GM10266 (cell line): ENCODE data around the gene GRID2.

Experiments used
- DNase-seq: peaks from one replicate; pipeline ENCODE4 v3.0.0; 2012; ENCODE audit errors: extremely low spot score
- TF ChIP-seq, protein P1 (sequence below): IDR thresholded peaks from 2 replicates; pipeline ENCODE4 v1.5.1; 2012; ENCODE audit warnings: mild to moderate bottlenecking, low read depth; ENCODE audit not compliant: control insufficient read depth, insufficient read depth; ENCODE audit errors: missing control alignments

GRID2 gene

DNA sequence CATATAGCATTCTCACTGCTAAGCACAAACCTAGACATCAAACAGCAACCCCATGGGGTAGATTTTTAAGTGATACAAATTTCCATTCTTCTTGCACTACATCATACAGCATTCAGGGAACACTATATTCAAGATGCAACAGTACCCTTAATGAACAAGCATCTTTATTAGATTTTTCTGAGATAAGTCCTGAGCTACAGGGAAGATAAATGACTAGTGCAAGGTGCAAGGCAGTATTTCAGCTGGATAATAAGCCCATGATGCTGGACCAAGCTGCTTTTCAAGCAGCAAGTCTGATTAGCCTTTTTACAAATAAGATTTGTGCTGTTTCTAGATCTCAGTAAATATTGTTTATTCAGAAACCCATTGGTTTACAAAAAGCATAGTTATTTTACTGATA, 1332.2 kb downstream of the GRID2 start:
- DNase-seq, result no peak
- TF ChIP-seq, protein P1, sequence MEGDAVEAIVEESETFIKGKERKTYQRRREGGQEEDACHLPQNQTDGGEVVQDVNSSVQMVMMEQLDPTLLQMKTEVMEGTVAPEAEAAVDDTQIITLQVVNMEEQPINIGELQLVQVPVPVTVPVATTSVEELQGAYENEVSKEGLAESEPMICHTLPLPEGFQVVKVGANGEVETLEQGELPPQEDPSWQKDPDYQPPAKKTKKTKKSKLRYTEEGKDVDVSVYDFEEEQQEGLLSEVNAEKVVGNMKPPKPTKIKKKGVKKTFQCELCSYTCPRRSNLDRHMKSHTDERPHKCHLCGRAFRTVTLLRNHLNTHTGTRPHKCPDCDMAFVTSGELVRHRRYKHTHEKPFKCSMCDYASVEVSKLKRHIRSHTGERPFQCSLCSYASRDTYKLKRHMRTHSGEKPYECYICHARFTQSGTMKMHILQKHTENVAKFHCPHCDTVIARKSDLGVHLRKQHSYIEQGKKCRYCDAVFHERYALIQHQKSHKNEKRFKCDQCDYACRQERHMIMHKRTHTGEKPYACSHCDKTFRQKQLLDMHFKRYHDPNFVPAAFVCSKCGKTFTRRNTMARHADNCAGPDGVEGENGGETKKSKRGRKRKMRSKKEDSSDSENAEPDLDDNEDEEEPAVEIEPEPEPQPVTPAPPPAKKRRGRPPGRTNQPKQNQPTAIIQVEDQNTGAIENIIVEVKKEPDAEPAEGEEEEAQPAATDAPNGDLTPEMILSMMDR, result no peak

DNA sequence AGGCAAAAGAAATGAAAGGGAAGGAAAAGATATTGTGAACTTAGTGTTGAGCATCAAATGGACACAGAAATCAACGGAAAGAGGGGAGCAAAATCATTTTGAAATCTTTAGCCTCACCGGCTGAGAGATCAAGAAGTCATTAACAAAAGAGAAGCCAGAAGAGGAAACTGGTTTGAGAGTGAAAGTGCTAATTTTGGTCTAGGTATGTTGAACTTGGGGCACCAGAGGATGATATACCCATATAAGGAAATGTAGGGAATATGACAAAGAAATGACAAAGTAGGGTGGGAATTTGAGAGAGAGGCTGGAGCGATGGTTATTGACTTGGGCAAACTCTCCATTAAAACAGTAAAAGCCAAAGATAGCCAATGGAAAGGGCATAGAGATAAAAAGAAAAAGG, 1341.4 kb downstream of the GRID2 start:
- TF ChIP-seq, protein P1, result no peak
- DNase-seq, result no peak

DNA sequence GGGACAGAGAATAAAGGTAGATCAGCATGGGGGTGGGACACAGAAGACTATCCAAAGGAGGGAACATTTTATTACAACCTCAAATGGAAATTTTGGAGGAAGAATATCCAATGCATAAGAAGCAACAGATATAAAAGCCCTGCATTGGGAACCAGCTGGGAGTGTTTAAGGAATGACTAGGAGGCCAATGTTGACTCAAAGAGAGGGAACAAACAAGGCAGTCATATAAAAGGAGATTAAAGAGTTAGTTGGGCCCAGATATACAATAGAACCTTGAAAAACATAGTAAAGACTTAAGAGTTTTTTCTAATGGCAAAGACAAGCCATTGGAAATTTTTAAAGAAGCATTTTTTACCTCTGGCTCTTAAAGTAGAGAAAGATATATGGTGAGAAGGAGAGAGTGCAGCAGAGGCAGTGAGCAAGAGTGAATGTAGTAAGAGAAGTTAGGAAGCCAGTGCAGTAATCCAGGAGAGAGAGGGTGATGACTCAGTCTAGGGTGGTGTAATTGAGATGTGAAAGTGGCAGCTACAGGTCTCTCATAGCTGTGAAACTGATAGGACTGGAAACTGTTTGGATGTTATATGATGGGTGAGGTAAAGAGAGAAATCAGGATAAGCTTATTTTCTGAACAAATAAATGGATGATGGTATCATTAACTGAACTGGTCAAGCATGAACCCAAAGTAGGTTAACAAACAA, 1342.6 kb downstream of the GRID2 start:
- TF ChIP-seq, protein P1, result no peak
- no peak for DNase-seq

DNA sequence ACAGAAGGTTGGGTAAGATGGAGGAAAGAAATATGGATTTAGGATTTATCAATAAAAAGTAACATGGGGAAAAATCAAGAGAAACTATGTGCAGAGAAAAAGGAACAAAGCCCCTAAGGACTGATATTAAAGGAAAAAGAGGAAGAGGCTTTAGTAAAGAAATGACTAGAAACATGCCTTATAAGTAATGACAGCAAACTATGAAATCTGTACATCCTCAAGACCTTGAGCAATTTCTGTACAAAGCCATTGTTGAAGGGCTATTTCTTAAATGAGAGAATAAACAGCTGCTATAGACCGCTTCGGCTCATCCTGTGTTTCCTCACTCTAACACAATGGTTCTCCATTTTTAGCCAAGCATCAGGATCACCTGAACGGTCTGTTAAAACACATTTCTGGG, 1344.5 kb downstream of the GRID2 start:
- TF ChIP-seq, protein P1, result no peak
- DNase-seq, result no peak

DNA sequence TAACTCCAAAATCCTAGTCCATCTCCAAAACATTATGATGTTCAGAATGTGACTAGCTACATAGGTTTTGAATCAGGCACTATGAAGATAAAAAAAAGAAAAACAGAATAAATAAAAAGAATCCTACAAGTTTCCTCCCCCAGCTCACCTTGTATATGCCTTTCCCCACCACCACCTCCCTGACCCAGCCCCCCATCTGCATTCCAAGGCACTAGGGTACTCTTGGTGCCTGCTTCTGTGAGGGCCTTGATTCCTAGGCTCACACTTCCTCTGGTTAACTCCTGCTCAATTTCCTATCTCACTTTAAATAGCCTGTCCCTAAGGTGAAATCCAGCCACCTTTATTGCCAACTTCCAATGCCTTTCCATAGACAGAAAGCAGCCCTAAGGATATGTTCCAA, 1346.1 kb downstream of the GRID2 start:
- TF ChIP-seq, protein P1, result no peak
- no peak for DNase-seq

DNA sequence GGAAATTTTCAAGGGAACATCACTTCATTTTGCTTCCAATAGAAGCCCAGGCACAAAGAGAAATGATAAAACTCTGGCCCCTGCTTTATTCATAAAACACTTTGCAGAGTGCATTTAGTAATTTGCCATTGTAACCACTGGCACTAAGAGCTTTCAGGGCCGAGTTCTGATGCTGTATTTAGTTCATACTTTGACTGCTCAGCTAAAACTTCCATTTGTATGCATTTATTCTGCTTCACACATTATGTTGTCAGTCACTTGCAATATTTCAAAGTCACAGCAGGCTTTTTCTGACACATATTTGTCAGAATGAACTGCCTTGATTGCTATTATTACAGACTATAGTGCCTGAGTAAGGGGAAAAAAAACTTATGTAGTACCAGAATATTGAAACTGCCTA, 1350.4 kb downstream of the GRID2 start:
- TF ChIP-seq, protein P1, result no peak
- no peak for DNase-seq

DNA sequence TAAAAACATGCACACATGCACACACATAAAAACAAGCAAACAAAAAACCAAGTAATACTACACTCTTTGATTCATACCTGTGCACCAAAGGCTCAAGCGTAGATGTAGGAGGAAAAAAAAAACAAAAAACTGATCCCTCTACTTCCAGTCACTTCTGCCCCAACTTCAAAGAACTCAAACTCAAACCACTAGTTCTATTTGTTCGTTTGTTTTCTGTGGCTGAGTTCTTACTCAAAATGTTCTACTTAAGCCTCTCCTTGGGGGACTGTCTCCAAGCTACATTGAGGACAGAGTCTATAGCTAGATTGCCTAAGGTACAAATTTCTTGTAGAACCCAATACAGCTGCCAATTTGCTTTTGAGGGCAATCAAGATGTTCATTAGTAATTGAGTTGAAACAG, 1353.8 kb downstream of the GRID2 start:
- DNase-seq, result no peak

More for the DNA sequence above, 1353.8 kb downstream of the GRID2 start:
- TF ChIP-seq, protein P1, result no peak
